Liver (tissue), 9 donors: ENCODE data around the gene RET. TPM values are rescaled to one million over a fixed set of nuclear protein-coding genes. Genes with fewer than 3 reads are reported as not detected.

Experiments
- DNase-seq: peaks from one replicate; pipeline ENCODE4 v3.0.0-alpha.2; 2017; ENCODE audit warnings: low spot score
- H3K27ac ChIP-seq, 2 donors: one replicate each; pipeline ENCODE4 v1.7.0; 2013; ENCODE audit warnings: inconsistent platforms in 2 of 2, low read length in 2 of 2, control low read depth in 1 of 2, low read depth in 1 of 2, mild to moderate bottlenecking in 1 of 2
- H3K27me3 ChIP-seq, 4 donors: one replicate each; pipeline versions ENCODE4 v1.6.1 to v1.7.0; 2013; ENCODE audit warnings: low read length in 3 of 4, inconsistent platforms in 1 of 4, mild to moderate bottlenecking in 1 of 4, moderate library complexity in 1 of 4; ENCODE audit not compliant: control insufficient read depth in 4 of 4, insufficient read depth in 4 of 4
- H3K36me3 ChIP-seq, 4 donors: one replicate each; pipeline versions ENCODE4 v1.6.1 to v1.7.0; 2013; ENCODE audit warnings: low read length in 3 of 4, mild to moderate bottlenecking in 3 of 4, low read depth in 1 of 4, moderate library complexity in 1 of 4; ENCODE audit not compliant: control insufficient read depth in 4 of 4, insufficient read depth in 3 of 4
- H3K4me1 ChIP-seq, 4 donors: one replicate each; pipeline versions ENCODE4 v1.6.1 to v1.7.0; 2013; ENCODE audit warnings: low read length in 3 of 4, mild to moderate bottlenecking in 3 of 4, moderate library complexity in 1 of 4; ENCODE audit not compliant: control insufficient read depth in 4 of 4, insufficient read depth in 4 of 4
- H3K4me3 ChIP-seq, 3 donors: one replicate each; pipeline versions ENCODE4 v1.6.1 to v1.7.0; 2013; ENCODE audit warnings: low read length in 3 of 3, control low read depth in 1 of 3, low read depth in 1 of 3, mild to moderate bottlenecking in 1 of 3
- H3K9ac ChIP-seq, 2 donors: one replicate each; pipeline ENCODE4 v1.7.0; 2013; ENCODE audit warnings: low read length in 2 of 2, mild to moderate bottlenecking in 2 of 2, moderate library complexity in 2 of 2, control low read depth in 1 of 2, low read depth in 1 of 2
- H3K9me3 ChIP-seq, 4 donors: one replicate each; pipeline versions ENCODE4 v1.6.1 to v1.7.0; 2013; ENCODE audit warnings: low read length in 3 of 4; ENCODE audit not compliant: control insufficient read depth in 4 of 4
- EGR1 ChIP-seq, 2 donors: IDR thresholded peaks; 2 replicates each; pipeline ENCODE4 v1.6.1; 2016 to 2018; ENCODE audit warnings: antibody characterized with exemption in 2 of 2, low read depth in 2 of 2
- GABPA ChIP-seq, 2 donors: IDR thresholded peaks in 1 of 2; conservative IDR thresholded peaks in 1 of 2; 2 replicates each; pipeline ENCODE4 v1.6.1; 2016; ENCODE audit warnings: antibody characterized with exemption in 2 of 2, mild to moderate bottlenecking in 1 of 2, moderate library complexity in 1 of 2
- HNF4A ChIP-seq, 2 donors: conservative IDR thresholded peaks; 2 replicates each; pipeline ENCODE4 v1.6.1; 2016; ENCODE audit warnings: antibody characterized with exemption in 2 of 2, mild to moderate bottlenecking in 2 of 2
- JUND ChIP-seq, 2 donors: IDR thresholded peaks; 2 replicates each; pipeline ENCODE4 v1.6.1; 2016; ENCODE audit warnings: antibody characterized with exemption in 2 of 2
- MAX ChIP-seq: IDR thresholded peaks from 2 replicates; pipeline ENCODE4 v1.6.1; 2016; ENCODE audit warnings: antibody characterized with exemption
- NR2F2 ChIP-seq: IDR thresholded peaks from 2 replicates; pipeline ENCODE4 v1.6.1; 2016; ENCODE audit warnings: antibody characterized with exemption
- RAD21 ChIP-seq, 2 donors: IDR thresholded peaks; 2 replicates each; pipeline ENCODE4 v1.6.1; 2016; ENCODE audit warnings: antibody characterized with exemption in 2 of 2, mild to moderate bottlenecking in 2 of 2
- RXRA ChIP-seq, 2 donors: IDR thresholded peaks; 2 replicates each; pipeline ENCODE4 v1.6.1; 2017 to 2018; ENCODE audit warnings: antibody characterized with exemption in 2 of 2, mild to moderate bottlenecking in 1 of 2
- SP1 ChIP-seq: IDR thresholded peaks from 2 replicates; pipeline ENCODE4 v1.6.1; 2018; ENCODE audit warnings: antibody characterized with exemption, mild to moderate bottlenecking
- TAF1 ChIP-seq: conservative IDR thresholded peaks from 2 replicates; pipeline ENCODE4 v1.6.1; 2016; ENCODE audit warnings: antibody characterized with exemption, mild to moderate bottlenecking
- YY1 ChIP-seq: IDR thresholded peaks from 2 replicates; pipeline ENCODE4 v1.6.1; 2016; ENCODE audit warnings: antibody characterized with exemption, mild to moderate bottlenecking
- WGBS: extraction: QIAGEN DNeasy Blood & Tissue Kit; methylation state at CpG from one replicate; pipeline ENCODE4 v1.1.7; 2013; 5-methylcytosine and 5-hydroxymethylcytosine counted together
- polyA plus RNA-seq, 2 donors: library from polyadenylated mRNA; stranded (reverse) in 1 of 2; unstranded in 1 of 2; fragments of 200-250 nt in 1 of 2; fragments of >200 nt in 1 of 2; fragmentation: Nextera tagmentation in 1 of 2; extraction: Ambion mirVana in 1 of 2; gene quantifications; one replicate each; pipeline versions ENCODE4 v1.2.1 to v1.2.3, GENCODE V29; 2013 to 2015
- total RNA-seq, 2 donors: library from RNA; depleted of rRNA; stranded (reverse); fragments of >200 nt; gene quantifications; one replicate each; pipeline ENCODE4 v1.2.3, GENCODE V29; 2014
- TF ChIP-seq, protein P1 (sequence below): fragments of 150-350 bp; IDR thresholded peaks from 2 replicates; pipeline ENCODE4 v1.5.1; 2017; ENCODE audit warnings: improper control_type of control experiment, low read depth, low read length; ENCODE audit not compliant: missing input control
- TF ChIP-seq, protein P2 (sequence below): IDR thresholded peaks from 2 replicates; pipeline ENCODE4 v1.6.1; 2016; ENCODE audit warnings: antibody characterized with exemption, mild to moderate bottlenecking
- TF ChIP-seq, protein P3 (sequence below): IDR thresholded peaks from 2 replicates; pipeline ENCODE4 v1.6.1; 2016; ENCODE audit warnings: antibody characterized with exemption
- donor health status: healthy.
- donor health status: healthy.
- donor health status: healthy.
- donor health status: healthy.
- donor health status: healthy.

Gene RET
- total and polyA plus RNA-seq, 4 donors: 0.09 to 2.5 (median 0.33) TPM; not detected in 1

GRCh38 chr10:43134126-43134905 is 57.4 kb downstream of the RET start:
- Histone ChIP-seq H3K9ac (no peak overlapping the region), H3K27me3 (no peaks in the 10 kb centered on the region), H3K4me3 (no peak overlapping the region), H3K27ac (no peak overlapping the region), H3K4me1 (peaks cover 0 to 16% (median 9%) of the 10 kb centered on the region in 4 donors), H3K36me3 (no peaks in the 10 kb centered on the region), H3K9me3 (no peaks in the 10 kb centered on the region)
- 92% methylated on average over 5 of the region's 5 CpGs for WGBS
- no peak for DNase-seq
- no peak for TF ChIP-seq RXRA (IDR thresholded peaks at IDR 0.05)
- TF ChIP-seq, protein P1, sequence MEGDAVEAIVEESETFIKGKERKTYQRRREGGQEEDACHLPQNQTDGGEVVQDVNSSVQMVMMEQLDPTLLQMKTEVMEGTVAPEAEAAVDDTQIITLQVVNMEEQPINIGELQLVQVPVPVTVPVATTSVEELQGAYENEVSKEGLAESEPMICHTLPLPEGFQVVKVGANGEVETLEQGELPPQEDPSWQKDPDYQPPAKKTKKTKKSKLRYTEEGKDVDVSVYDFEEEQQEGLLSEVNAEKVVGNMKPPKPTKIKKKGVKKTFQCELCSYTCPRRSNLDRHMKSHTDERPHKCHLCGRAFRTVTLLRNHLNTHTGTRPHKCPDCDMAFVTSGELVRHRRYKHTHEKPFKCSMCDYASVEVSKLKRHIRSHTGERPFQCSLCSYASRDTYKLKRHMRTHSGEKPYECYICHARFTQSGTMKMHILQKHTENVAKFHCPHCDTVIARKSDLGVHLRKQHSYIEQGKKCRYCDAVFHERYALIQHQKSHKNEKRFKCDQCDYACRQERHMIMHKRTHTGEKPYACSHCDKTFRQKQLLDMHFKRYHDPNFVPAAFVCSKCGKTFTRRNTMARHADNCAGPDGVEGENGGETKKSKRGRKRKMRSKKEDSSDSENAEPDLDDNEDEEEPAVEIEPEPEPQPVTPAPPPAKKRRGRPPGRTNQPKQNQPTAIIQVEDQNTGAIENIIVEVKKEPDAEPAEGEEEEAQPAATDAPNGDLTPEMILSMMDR: no peak
- TF ChIP-seq, protein P2, sequence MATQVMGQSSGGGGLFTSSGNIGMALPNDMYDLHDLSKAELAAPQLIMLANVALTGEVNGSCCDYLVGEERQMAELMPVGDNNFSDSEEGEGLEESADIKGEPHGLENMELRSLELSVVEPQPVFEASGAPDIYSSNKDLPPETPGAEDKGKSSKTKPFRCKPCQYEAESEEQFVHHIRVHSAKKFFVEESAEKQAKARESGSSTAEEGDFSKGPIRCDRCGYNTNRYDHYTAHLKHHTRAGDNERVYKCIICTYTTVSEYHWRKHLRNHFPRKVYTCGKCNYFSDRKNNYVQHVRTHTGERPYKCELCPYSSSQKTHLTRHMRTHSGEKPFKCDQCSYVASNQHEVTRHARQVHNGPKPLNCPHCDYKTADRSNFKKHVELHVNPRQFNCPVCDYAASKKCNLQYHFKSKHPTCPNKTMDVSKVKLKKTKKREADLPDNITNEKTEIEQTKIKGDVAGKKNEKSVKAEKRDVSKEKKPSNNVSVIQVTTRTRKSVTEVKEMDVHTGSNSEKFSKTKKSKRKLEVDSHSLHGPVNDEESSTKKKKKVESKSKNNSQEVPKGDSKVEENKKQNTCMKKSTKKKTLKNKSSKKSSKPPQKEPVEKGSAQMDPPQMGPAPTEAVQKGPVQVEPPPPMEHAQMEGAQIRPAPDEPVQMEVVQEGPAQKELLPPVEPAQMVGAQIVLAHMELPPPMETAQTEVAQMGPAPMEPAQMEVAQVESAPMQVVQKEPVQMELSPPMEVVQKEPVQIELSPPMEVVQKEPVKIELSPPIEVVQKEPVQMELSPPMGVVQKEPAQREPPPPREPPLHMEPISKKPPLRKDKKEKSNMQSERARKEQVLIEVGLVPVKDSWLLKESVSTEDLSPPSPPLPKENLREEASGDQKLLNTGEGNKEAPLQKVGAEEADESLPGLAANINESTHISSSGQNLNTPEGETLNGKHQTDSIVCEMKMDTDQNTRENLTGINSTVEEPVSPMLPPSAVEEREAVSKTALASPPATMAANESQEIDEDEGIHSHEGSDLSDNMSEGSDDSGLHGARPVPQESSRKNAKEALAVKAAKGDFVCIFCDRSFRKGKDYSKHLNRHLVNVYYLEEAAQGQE: no peak
- no peak for TF ChIP-seq HNF4A (conservative IDR thresholded peaks at IDR 0.05)
- TF ChIP-seq EGR1 (IDR thresholded peaks at IDR 0.05; ENCODE audit: low read depth in 2 of 2): no peak
- TF ChIP-seq RAD21 (IDR thresholded peaks at IDR 0.05): no peak
- TF ChIP-seq, protein P3, sequence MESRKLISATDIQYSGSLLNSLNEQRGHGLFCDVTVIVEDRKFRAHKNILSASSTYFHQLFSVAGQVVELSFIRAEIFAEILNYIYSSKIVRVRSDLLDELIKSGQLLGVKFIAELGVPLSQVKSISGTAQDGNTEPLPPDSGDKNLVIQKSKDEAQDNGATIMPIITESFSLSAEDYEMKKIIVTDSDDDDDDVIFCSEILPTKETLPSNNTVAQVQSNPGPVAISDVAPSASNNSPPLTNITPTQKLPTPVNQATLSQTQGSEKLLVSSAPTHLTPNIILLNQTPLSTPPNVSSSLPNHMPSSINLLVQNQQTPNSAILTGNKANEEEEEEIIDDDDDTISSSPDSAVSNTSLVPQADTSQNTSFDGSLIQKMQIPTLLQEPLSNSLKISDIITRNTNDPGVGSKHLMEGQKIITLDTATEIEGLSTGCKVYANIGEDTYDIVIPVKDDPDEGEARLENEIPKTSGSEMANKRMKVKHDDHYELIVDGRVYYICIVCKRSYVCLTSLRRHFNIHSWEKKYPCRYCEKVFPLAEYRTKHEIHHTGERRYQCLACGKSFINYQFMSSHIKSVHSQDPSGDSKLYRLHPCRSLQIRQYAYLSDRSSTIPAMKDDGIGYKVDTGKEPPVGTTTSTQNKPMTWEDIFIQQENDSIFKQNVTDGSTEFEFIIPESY: no peak

DNA sequence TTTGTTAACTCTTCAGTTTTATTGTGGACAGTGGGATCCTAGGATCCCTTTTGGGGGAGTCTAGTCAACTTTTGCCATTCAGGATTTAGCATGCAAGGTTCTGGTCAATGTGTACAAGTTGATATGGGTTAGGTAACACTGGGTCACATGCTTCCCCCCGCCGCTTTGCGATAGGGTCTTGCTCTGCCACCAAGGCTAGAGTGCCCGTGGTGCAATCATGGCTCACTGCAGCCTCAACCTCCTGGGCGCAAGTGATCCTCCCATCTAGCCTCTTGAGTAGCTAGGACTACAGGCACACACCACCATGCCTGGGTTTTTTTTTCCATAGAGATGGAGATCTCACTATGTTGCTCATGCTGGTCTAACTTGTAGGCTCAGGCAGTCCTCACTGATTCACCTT is 58.2 kb downstream of the RET start:
- no peak for DNase-seq
- no peaks in the 10 kb centered on the region for H3K27me3 ChIP-seq
- 93% methylated on average over 5 of the region's 5 CpGs for WGBS
- TF ChIP-seq JUND (IDR thresholded peaks at IDR 0.05) (no peak), YY1 (no peak), TAF1 (no peak), RAD21 (IDR thresholded peaks at IDR 0.05) (no peak), NR2F2 (no peak), GABPA (IDR thresholded peaks at IDR 0.05 in 1 of 2, conservative IDR thresholded peaks at IDR 0.05 in 1 of 2) (no peak), MAX (no peak), SP1 (no peak), EGR1 (IDR thresholded peaks at IDR 0.05; ENCODE audit: low read depth in 2 of 2) (no peak)
- TF ChIP-seq, protein P1: no peak
- TF ChIP-seq, protein P3: no peak

More for the DNA sequence above, 58.2 kb downstream of the RET start:
- H3K9ac ChIP-seq: no peak overlapping the region
- H3K9me3 ChIP-seq: no peaks in the 10 kb centered on the region
- peaks cover 3 to 19% (median 10%) of the 10 kb centered on the region in 4 donors for H3K4me1 ChIP-seq
- no peaks in the 10 kb centered on the region for H3K36me3 ChIP-seq
- H3K4me3 ChIP-seq: no peak overlapping the region
- no peak overlapping the region for H3K27ac ChIP-seq
